NCI-H345 treated with DMSO at 0.1 percent for 48 hours (cell line): ENCODE measurements around the gene PUM1.

Source experiments
- DNase-seq: peaks from one replicate; lab custom pipeline; 2025; ENCODE audit not compliant: unreplicated experiment; lab: John Stamatoyannopoulos, UW

PUM1 gene

DNA sequence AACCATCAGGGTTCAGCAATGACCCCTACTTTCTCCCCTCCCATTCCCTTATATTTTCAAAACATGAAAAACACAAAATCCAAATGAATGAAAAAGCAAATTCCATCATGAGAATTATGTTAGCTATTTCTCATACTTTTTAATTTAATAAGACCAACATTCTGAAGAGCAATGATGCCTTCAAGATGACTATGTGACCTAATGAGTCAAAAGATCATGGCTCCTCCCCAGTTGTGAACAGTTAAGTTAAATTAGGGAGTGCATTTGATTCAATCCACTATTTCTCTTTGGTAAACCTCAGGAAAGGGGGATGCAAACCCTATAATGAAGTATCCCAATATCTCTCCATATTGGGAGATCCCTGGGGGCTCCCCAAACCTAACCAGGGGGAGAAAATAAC lies 36.5 kb downstream of the PUM1 start:
- no peak for DNase-seq

DNA sequence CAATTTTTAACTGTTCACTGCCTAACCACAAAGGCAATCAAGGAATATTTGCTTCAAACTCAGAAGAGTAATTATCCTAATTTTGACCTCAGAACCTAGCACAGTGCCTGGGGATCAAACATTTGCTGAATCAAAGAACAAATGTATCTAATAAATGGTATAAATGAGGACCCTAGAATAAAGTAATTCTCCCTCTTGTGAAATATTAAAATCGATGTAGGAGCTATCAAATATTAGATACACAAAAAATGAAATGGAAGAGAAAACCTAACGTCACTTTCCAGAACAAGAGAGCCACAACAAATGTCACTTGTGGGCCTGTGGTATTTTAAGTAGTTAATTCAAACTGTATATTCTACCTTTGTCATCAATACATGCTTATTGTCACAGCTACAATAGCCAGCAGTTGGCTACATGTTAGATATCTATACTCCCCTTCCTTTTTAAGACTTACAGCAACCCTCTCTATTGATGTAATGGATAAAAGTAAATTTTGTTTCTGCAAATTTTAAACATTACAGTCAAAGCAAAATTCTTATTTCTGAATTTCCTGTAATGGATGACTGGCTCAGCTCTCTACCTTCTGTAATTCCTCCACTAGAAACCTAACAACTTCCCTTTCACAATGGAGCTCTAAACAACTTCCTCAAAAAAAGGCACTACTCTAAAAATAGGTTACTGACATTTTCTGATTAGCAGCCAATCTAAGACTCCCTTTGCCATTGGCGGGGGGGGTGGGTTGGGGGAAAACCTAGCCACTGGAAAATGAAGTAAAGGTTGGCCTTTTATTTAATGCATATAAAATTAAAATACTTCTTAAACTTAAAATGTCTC lies 37.6 kb downstream of the PUM1 start:
- DNase-seq = no peak

DNA sequence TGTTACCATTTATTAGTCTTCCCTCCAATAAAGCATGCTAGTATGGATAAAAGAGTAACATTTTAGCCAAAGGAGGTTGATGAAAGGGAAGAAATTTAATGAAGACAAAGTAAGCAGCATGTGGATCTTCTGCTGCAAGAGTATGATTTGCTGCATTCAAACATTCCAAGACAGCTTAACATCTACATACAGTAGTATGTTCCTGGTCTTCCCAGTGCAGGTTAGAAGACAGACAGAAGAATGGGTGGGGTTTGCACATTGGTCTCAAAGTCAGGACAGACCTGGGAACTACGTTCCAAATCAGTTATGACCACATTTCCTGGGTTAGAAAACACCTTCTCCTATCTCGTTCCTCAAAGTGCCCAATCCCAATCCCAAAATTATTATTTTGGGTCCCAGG lies 43.3 kb downstream of the PUM1 start:
- no peak for DNase-seq

DNA sequence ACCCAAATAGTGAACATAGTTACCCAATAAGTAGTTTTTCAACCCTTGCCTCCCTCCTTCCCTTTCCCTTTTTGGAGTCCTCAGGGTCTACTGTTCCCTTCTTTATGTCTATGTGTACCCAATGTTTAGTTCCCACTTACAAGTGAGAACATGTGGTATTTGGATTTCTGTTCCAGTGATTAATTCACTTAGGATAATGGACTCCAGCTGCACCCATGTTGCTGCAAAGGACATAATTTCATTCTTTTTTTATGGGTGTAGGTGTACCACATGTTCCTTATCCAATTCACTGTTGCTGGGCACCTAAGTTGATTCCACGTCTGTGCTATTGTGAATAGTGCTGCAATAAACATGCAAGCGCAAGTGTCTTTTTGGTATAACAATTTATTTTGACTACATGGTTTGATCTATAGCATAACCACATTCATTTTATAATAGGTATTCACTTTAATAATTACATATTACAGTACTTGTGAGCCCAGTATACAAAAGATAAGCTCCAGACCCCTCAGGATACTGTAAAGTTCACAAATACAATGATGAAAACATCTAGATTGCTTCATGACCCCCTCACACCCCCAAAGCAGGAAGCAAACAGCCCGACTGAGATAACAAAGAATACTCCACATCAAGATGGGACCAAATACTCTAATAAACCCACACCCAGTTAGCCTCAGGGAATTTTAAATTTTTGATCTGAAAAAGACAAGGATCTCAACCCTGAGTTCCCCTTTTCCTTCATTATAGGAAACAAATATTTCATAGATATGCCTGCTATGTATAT lies 45.3 kb downstream of the PUM1 start:
- DNase-seq = no peak

DNA sequence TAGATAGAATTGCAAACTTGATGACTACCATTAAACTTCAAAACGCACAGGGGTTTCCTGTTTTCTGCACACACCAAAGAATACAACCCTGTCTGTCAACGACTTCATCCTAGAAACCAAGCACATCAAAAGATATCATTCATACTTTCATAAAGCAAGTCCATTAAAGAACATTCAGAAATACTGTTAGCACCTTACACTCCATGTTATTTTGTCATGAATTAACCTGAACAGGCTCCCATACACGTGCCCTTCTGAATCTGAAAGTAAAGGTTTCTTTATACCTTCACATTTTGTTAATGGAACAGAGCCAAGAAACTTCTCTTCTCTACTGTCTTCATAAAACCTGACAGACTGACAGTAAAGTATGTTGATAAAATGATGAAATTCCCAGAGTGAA lies 46.1 kb downstream of the PUM1 start:
- no peak for DNase-seq

DNA sequence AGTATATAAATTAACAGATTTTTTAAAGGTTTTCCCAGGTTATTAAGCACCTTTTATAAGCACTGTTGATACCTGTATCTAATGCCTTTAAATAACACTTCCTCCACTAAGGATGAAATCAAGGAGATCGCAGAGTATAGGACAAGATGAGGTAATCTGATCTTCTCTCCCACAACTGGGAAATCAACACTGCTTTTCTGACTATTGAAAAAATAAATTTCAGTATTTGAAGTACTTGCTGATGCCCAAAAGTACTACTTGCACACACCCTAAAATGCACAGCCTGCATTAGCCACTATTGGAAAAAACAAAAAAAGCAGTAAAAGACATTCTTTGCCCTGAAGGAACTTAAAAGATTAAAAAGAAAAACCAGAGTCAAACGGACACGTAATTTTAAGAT lies 48.6 kb downstream of the PUM1 start:
- DNase-seq = no peak

DNA sequence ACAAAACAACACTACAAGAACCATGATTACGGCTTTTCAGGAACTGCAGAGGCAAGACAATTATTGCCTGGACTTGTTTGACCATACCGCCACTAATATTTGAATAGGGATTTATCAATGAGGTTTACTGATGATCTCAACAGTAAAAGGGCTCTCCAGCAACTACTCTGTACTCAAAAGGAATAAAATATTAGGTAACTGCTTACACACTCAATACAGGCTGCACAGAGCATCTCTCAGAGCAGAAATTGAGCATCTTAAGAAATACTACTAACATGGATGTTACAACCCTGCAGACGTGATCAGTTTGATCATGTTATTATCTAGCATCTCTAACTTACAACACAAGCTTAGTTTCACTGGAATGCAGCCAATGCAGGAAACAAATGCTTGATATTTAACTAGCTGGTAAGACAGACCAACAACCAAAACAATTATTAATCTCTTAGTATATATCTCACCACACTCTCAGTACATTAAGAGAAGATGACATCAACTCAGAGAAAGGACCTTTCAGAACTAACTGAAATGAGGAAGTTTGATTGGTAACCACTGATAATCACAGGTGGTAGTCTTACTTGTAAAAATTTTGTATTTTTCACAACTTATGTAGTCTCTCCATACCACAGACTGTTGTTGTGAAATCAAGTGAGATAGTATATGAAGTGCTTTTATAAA lies 52.2 kb downstream of the PUM1 start:
- no peak for DNase-seq

DNA sequence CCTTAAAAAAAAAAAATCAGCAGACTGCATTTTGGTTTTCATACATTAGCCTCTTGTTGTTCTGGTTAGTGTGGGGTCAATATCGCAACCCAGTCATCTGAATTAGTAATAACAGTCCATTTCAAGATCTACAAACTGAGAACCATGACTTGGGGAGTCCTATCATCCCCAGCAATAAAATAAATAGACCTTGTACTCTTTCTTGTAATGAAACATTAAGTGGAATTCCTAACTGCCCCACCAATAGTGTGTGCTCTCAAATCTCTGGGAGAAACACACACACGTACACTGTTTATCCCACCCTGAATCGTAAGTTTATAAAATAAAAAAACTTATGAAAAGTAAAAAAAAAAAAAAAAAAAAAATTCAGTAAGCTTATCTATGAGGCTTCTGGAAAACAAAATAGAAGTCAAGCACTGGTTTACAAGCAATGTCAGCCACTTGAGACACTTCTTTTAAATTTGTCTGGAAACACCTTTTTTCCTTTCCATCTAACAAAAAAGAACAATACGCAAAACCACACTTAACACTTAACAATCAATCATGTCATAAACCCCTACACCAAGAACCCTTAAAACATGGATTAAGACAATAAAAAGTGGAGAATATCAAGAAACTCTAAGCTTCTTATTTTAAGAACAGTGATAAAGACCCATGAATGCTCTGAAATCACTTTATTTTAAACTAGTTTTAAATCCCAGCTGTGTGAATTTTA lies 53.1 kb downstream of the PUM1 start:
- no peak for DNase-seq

DNA sequence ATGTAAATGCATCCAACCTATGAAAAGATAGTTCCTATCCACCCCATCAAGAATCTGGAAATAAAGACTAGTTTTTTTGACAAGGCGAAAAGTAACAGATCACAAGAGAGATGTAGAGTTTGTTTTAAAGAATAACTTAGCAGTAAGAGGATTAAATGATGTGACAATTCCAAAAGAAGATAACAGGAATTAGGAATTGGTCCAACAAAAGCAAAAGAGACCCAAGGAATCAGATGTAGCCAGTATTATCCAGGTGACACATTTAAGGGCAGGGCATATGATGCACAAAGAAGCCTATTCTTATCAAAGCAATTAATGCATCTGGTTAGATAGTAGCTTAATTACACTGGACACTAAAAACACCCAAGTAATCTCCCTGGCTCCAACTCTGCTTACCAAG lies 53.8 kb downstream of the PUM1 start:
- DNase-seq = no peak

DNA sequence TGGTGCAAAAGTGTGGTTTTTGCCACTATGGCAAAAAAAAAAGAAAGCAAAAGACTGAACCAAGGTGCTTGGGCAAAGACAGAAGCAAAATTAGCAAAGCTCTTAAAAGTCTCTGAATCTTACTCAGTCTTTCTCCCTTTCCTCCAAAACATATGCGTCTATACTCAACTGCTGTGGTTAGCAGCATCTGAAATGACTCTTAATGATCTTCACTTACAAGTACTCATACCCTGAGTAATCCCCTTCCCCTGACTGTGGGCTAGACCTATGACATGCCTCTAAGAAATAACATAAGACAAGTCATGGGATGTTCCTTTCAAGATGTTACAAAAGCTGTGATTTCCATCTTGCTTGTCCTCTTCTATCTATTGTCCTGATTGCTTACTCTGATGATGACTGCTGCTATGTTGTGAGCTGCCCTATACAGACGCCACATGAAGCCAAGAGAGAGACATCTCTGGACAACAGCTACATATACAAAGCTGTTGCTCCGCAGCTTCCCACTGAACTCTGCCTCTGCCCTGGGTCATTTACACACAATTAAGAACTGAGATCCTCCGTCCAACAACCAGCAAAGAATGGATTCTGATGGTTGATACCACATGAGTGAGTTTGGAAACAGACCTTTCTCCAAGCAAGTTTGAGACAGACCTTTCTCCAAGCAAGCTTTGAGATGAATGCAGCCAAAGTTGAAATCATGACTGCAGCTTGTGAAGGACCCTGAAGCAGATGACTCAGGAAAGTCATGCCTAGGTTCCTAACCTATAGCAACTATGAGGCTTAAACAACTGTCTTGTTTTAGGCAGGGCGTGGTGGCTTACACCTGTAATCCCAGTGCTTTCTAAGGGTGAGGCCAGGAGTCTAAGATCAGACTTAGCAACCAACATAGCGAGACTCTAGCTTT lies 55.2 kb downstream of the PUM1 start:
- no peak for DNase-seq

DNA sequence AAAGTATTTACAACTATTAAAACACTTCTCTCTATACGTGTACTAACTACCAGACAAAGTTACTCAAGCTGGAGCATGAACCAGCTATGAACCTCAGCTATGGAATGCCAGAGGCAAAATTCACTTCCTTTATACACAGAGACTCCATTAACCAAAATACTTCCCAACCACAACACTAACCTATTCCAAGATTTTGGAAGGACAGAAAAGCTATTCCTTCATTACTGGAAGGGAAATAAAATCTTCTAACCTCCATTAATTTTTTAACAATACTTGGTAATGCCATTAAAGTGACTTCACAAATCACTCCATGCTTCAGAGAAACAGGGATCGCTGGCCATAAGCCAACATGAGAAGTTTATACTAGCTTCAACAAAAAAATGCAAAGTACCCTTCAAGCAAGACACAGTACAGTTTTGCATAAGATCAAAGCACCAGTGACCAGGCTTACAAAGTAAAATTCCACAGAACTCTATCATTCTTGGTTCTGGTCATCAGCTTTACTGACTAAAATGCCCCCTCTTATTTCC lies 58.0 kb downstream of the PUM1 start:
- DNase-seq = no peak

DNA sequence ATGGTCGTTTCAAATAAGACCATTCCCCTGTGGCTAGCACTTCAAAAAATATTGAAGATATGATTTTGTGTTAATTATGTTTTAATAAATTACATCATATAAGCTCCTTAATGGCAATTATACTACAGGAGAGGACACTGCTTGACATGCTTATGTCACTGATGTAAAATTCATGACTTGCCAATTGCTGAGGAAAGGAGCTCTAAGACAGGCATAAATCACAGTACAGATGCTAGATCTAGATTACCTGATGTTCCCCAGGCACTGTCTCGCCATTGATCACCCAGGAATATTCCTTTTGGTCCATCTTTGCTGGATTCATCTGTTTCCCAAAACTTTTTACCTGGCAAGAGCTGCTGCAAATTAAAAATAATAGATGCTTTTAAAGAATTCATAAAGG lies 58.8 kb downstream of the PUM1 start:
- no peak for DNase-seq

DNA sequence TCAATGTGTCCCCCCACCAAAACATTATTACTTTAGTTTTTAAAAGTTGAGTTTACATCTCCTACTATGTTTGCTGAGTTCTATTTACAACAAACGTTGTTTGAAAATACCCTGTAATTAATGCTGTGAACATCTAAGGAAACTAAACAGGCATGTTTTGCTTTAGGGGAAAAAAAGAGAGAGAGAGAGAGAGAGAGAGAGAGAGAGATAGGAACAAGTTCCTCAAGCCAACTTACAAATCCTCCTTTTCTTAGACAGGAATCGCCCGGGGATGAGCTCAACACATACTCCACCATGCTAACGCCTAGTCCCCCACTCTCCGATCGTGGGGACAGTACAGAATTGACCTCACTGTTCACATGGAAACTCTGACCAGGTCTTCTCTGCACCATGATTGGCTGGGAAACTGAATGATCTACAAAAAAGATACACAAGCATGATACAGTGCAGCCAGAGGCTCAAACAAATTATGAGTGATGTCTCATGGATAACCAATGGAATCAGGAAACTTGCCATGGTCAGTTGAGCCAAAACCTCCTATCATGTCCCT lies 59.8 kb downstream of the PUM1 start:
- DNase-seq = no peak

DNA sequence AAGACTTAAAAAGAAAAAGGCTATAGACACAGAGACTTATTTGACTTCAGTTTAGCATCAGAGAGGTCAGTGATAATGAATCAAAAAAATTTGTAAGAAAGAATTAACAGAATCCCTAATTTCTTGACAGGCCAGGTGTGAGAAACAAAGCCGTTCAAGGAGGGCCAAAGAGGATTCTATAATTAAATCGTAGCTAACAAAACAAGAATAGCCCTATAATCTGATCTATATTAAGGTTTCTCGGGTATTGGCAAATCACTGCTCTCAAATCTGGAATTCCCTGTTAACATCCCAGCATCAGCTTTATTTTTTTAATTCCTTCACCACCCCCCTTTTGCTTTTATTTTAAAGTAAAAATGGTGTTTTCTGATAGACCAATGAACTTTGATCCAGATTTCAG lies 60.3 kb downstream of the PUM1 start:
- no peak for DNase-seq

DNA sequence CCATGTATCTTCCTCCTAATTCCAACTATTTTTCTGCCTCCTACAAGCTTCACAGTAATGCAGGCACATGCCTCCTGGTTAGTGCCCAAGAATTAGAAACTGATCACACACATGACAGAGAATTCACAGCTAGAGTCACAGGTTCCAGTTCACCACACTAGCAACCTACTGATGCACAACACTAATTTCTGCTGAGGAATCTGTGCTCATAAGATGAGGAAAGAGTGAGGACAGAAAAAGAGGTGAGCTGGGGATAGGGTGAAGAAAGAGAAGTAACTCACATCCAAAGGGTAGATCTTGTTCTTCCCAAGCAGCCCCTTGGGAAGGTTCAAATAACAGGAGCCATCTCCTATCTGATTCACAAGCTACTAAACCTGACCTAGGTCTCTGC lies 61.3 kb downstream of the PUM1 start:
- no peak for DNase-seq

DNA sequence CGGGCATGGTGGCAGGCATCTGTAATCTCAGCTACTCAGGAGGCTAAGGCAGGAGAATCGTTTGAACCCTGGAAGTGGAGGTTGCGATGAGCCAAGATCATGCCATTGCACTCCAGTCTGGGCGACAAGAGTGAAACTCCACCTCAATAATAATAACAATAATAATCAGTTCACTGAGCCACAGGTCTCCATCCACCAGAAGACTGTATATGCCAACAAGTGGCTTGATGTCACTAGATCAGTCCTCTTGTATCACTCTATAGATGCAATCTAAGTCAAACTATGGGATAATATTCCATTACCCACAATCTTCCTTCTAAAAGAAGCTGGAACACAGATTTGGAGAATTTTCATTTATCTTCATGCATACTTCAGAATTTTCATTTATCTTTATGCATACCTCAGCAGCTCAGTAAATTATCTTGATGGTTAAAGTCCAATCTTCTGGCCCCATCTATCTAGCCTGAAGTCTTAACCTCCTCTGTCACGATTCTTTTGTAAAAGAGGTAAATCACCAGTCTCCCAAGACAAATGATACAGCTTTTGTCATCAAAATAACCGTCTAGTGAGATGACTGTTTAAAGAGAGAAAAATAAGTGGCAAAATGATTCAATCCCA lies 61.8 kb downstream of the PUM1 start:
- no peak for DNase-seq

DNA sequence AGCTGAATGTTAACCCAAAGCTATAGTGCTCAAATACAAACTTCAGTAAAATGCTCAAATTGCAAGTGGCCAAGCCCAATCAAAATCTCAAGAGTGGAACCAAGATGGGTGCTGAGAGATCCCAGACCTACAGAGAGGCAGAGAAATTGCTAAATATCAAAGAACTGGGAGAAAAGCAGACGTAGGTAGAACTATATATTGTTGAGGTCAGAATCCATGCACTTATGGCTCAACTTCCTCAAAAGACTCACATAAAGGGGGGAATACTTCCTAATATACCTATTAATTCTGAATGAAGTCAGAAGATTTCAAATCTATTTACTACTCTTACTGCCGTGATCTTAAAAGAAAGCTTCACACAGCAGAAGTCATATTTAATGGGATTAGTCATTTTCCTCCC lies 65.2 kb downstream of the PUM1 start:
- no peak for DNase-seq

DNA sequence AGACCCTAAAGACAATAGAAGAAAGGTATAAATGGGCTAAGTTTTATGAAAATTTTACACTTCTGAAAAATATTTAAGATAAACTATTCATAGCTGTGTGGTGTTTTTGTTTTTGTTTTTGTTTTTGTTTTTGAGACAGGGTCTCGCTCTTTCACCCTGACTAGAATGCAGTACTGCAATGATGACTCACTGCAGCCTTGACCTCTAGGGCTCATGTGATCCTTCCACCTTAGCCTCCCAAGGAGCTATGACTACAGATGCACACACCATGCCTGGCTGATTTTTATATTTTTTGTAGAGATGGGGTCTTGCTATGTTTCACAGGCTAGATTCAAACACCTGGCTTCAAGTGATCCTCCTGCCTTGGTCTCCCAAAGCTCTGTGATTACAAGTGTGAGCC lies 66.6 kb downstream of the PUM1 start:
- no peak for DNase-seq

DNA sequence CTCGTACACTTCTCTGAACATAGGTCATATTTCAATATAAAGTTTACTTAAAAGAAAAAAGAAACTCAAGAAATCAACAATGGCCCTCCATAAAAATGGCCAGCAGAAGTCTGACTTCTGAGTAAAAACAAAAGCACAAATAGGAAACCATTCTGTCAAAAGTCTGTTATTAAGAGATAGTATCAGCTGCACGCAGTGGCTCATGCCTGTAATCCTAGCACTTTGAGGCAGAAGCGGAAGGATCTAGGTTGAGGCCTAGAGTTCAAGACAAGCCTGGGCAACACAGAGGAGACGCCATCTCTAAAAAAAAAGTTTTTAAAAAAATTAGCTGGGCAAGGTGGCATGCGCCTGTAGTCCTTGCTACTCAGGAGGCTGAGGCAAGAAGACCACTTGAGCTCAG lies 67.3 kb downstream of the PUM1 start:
- no peak for DNase-seq
